Mesendoderm (in vitro differentiated cells): Measurements from ENCODE around the gene ENAH.

Experiments
- DNase-seq: peaks from one replicate; pipeline ENCODE4 v3.0.0; 2013
- H2AK5ac ChIP-seq: 2 replicates; pipeline ENCODE4 v1.6.1; 2013; ENCODE audit warnings: low read length, inconsistent platforms
- H2BK120ac ChIP-seq: 2 replicates; pipeline ENCODE4 v1.6.1; 2013; ENCODE audit warnings: low read depth, mild to moderate bottlenecking, low read length, moderate library complexity, mixed read lengths
- H2BK15ac ChIP-seq: replicated peaks from 2 replicates; pipeline ENCODE4 v1.6.1; 2013; ENCODE audit warnings: low read depth, mild to moderate bottlenecking, moderate library complexity
- H2BK5ac ChIP-seq: 2 replicates; pipeline ENCODE4 v1.6.1; 2013; ENCODE audit warnings: low read length, inconsistent platforms
- H3K18ac ChIP-seq: 2 replicates; pipeline ENCODE4 v1.6.1; 2013; ENCODE audit warnings: mild to moderate bottlenecking, low read length, mixed read lengths
- H3K23ac ChIP-seq: one replicate; pipeline ENCODE4 v1.6.1; 2013; ENCODE audit warnings: low read length
- H3K27ac ChIP-seq: 2 replicates; pipeline ENCODE4 v1.5.1; 2013; ENCODE audit warnings: low read depth, mild to moderate bottlenecking, inconsistent platforms, low read length, moderate library complexity
- H3K27me3 ChIP-seq: 2 replicates; pipeline ENCODE4 v1.6.1; 2013; ENCODE audit warnings: low read length, control low read depth, mild to moderate bottlenecking, inconsistent platforms; ENCODE audit not compliant: insufficient read depth, poor library complexity
- H3K36me3 ChIP-seq: 2 replicates; pipeline ENCODE4 v1.6.1; 2013; ENCODE audit warnings: low read length, inconsistent platforms; ENCODE audit not compliant: control insufficient read depth, insufficient read depth
- H3K4ac ChIP-seq: one replicate; pipeline ENCODE4 v1.6.1; 2013; ENCODE audit warnings: low read depth, mild to moderate bottlenecking, low read length, moderate library complexity
- H3K4me1 ChIP-seq: 2 replicates; pipeline ENCODE4 v1.6.1; 2013; ENCODE audit warnings: low read depth, low read length, inconsistent platforms; ENCODE audit not compliant: control insufficient read depth
- H3K4me2 ChIP-seq: 2 replicates; pipeline ENCODE4 v1.6.1; 2013; ENCODE audit warnings: low read length
- H3K4me3 ChIP-seq: 2 replicates; pipeline ENCODE4 v1.5.1; 2013; ENCODE audit warnings: mild to moderate bottlenecking, low read length
- H3K56ac ChIP-seq: one replicate; pipeline ENCODE4 v1.6.1; 2013; ENCODE audit warnings: low read length
- H3K79me1 ChIP-seq: 2 replicates; pipeline ENCODE4 v1.6.1; 2013; ENCODE audit warnings: low read length, inconsistent platforms
- H3K79me2 ChIP-seq: 2 replicates; pipeline ENCODE4 v1.6.1; 2013; ENCODE audit warnings: mild to moderate bottlenecking, low read length; ENCODE audit not compliant: control insufficient read depth, insufficient read depth
- H3K9ac ChIP-seq: 2 replicates; pipeline ENCODE4 v1.6.1; 2013; ENCODE audit warnings: low read length, inconsistent platforms
- H4K5ac ChIP-seq: one replicate; pipeline ENCODE4 v1.6.1; 2013; ENCODE audit warnings: low read length
- H4K8ac ChIP-seq: one replicate; pipeline ENCODE4 v1.6.1; 2013; ENCODE audit warnings: low read depth, mild to moderate bottlenecking, control low read depth, low read length, moderate library complexity
- WGBS: extraction: QIAGEN DNeasy Blood & Tissue Kit; methylation state at CpG from one replicate; pipeline ENCODE4 v1.1.7; 2013; ENCODE audit warnings: low lambda C conversion rate, missing lambda C conversion rate; ENCODE audit not compliant: insufficient coverage; ENCODE audit errors: extremely low coverage; 5-methylcytosine and 5-hydroxymethylcytosine counted together

Gene ENAH

GRCh38 chr1:225613006-225613405, 39.9 kb downstream of the ENAH start:
- Histone ChIP-seq H2BK5ac (no peak overlapping the region), H3K9ac (no peak overlapping the region), H2AK5ac (no peak overlapping the region), H3K4me1 (no peaks in the 10 kb centered on the region), H3K23ac (no peak overlapping the region), H3K18ac (no peak overlapping the region), H4K5ac (no peak overlapping the region), H2BK120ac (no peak overlapping the region), H3K56ac (no peak overlapping the region), H3K36me3 (no peaks in the 10 kb centered on the region), H3K4me3 (no peak overlapping the region), H3K27ac (no peak overlapping the region), H2BK15ac (no peak overlapping the region), H3K27me3 (peaks cover 2% of the 10 kb centered on the region), H3K79me1 (peaks cover 6% of the 10 kb centered on the region), H4K8ac (no peak overlapping the region), H3K4me2 (no peak overlapping the region), H3K4ac (no peak overlapping the region), H3K79me2 (peaks cover 62% of the 10 kb centered on the region)
- no peak for DNase-seq
- no CpG with 5 or more reads among the region's 3 CpGs for WGBS

DNA sequence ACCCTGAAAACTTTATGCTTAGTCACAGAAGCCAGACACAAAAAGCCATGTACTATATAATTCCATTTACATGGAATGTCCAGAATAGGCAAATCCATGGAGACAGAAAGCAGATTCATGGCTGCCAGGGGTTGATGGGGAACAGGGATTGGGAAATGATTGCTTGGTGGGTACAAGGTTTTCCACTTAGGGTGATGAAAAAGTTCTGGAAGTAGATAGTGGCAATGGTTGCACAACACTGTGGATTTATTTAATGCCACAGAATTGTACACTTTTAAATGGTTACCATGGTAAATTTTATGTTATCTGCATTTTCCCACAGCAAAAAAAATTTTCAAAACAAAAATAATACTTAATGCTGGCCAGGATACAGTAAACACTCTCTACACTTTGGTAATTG, 40.6 kb downstream of the ENAH start:
- Histone ChIP-seq H2AK5ac (no peak overlapping the region), H4K5ac (no peak overlapping the region), H3K27ac (no peak overlapping the region), H3K79me2 (peaks cover 60% of the 10 kb centered on the region), H3K23ac (no peak overlapping the region), H3K4me1 (no peaks in the 10 kb centered on the region), H3K4me3 (no peak overlapping the region), H3K4ac (no peak overlapping the region), H4K8ac (no peak overlapping the region), H3K56ac (no peak overlapping the region), H3K27me3 (no peaks in the 10 kb centered on the region), H2BK120ac (no peak overlapping the region), H2BK15ac (no peak overlapping the region), H3K79me1 (peaks cover 4% of the 10 kb centered on the region), H3K4me2 (no peak overlapping the region), H3K18ac (no peak overlapping the region), H2BK5ac (no peak overlapping the region), H3K36me3 (no peaks in the 10 kb centered on the region), H3K9ac (no peak overlapping the region)
- DNase-seq: no peak

DNA sequence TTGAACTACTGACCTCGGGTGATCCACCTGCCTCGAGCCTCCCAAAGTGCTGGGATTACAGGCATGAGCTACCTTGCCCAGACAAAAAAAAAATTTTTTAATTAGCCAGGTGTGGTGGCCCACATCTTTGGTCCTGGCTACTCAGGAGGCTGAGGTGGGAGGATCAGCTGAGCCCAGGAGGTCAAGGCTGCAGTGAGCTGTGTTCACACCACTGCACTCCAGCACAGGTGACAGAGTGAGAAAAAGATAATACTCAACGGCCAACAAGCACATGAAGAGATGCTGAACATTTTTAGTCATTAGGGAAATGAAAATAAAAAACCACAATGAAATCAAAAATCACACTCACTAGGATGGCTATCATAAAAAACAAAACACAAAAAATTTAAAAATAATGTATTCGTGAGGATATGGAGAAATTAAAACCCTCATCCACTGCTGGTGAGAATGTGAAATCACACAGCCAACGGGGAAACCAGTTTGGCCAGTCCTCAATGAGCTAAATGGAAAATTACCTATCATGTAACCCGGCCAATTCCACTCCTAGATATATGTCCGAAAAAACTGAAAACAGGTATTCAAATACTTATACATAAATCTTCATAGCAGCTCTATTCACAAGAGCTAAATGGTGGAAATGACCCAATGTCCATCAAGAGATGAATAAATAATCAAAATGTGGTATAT, 41.2 kb downstream of the ENAH start:
- H3K4me3 ChIP-seq: no peak overlapping the region
- H3K56ac ChIP-seq: no peak overlapping the region
- no peak overlapping the region for H3K4me2 ChIP-seq
- no peaks in the 10 kb centered on the region for H3K4me1 ChIP-seq
- H2BK5ac ChIP-seq: no peak overlapping the region
- no peak for DNase-seq
- no peak overlapping the region for H3K4ac ChIP-seq
- peaks cover 4% of the 10 kb centered on the region for H3K79me1 ChIP-seq
- no peak overlapping the region for H4K8ac ChIP-seq
- no peak overlapping the region for H4K5ac ChIP-seq
- H2BK120ac ChIP-seq: no peak overlapping the region
- no peak overlapping the region for H3K9ac ChIP-seq
- H3K23ac ChIP-seq: no peak overlapping the region
- H2AK5ac ChIP-seq: no peak overlapping the region
- H3K79me2 ChIP-seq: peaks cover 61% of the 10 kb centered on the region
- no peak overlapping the region for H3K27ac ChIP-seq
- no peaks in the 10 kb centered on the region for H3K27me3 ChIP-seq
- H3K18ac ChIP-seq: no peak overlapping the region
- H2BK15ac ChIP-seq: no peak overlapping the region
- no peaks in the 10 kb centered on the region for H3K36me3 ChIP-seq
- no CpG with 5 or more reads among the region's 7 CpGs for WGBS

DNA sequence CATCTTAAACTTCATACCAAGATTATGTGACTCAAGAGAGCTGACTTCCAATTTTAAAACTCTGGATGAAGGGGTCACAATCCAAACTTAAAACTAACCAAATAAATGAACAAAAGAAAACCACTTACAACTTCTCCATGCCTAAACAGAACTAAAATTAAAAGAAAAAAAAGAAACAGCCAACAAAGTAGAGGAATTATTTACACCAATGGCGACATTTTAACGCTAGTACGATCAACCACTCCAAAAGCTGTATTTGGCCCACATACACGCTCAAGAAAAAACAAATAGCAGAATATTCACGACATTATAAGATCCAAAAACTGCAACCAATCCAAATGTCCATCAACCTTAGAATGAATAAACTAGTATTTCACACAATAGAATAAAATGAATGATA, 42.4 kb downstream of the ENAH start:
- no peak overlapping the region for H3K4me3 ChIP-seq
- peaks cover 4% of the 10 kb centered on the region for H3K79me1 ChIP-seq
- DNase-seq: no peak
- no peaks in the 10 kb centered on the region for H3K36me3 ChIP-seq
- H3K56ac ChIP-seq: no peak overlapping the region
- no peak overlapping the region for H2BK5ac ChIP-seq
- WGBS: no CpG with 5 or more reads among the region's 5 CpGs
- H4K8ac ChIP-seq: no peak overlapping the region
- H3K23ac ChIP-seq: no peak overlapping the region
- H2AK5ac ChIP-seq: no peak overlapping the region
- no peak overlapping the region for H3K9ac ChIP-seq
- no peak overlapping the region for H3K27ac ChIP-seq
- H3K27me3 ChIP-seq: no peaks in the 10 kb centered on the region
- no peak overlapping the region for H3K4ac ChIP-seq
- peaks cover 68% of the 10 kb centered on the region for H3K79me2 ChIP-seq
- no peak overlapping the region for H3K18ac ChIP-seq
- no peak overlapping the region for H2BK120ac ChIP-seq
- H3K4me2 ChIP-seq: no peak overlapping the region
- H2BK15ac ChIP-seq: no peak overlapping the region
- no peaks in the 10 kb centered on the region for H3K4me1 ChIP-seq
- no peak overlapping the region for H4K5ac ChIP-seq

DNA sequence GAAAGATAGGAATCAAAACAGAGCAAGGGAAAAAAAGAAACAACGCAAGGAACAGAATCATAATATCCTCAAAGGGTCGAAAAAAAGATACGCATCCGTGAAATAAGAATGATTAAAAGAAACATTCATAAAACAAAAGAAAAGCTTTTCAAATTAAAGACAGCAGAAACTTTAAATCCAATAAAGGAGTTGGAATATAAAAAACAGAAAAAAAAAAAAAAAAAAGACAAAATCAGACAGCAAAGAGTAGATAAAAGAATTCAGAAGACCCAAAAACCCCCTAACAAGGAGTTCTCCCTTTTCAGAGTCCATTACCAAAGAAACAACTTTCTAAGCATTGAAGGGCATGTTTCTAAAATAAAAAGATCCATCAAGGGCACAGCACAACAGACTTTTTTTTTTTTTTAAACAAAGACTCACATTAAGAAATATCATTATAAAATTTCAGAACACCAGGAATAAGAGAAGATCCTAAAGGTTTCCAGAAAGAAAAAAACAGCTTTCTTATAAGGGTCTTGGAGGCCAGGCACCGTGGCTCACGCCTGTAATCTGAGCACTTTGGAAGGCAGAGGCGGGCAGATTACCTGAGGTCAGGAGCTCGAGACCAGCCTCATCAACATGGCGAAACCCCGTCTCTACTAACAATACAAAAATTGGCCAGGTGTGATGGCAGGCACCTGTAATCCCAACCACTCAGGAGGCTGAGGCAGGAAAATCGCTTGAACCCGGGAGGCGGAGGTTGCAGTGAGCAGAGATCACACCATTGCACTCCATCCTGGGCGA, 44.7 kb downstream of the ENAH start:
- Histone ChIP-seq H3K4me3 (no peak overlapping the region), H3K27ac (no peak overlapping the region)

More for the DNA sequence above, 44.7 kb downstream of the ENAH start:
- Histone ChIP-seq H3K4ac (no peak overlapping the region), H2BK15ac (no peak overlapping the region), H2BK5ac (no peak overlapping the region), H3K27me3 (no peaks in the 10 kb centered on the region), H4K8ac (no peak overlapping the region), H3K36me3 (no peaks in the 10 kb centered on the region), H3K23ac (no peak overlapping the region), H2AK5ac (no peak overlapping the region), H4K5ac (no peak overlapping the region), H3K56ac (no peak overlapping the region), H3K79me1 (peaks cover 3% of the 10 kb centered on the region), H3K9ac (no peak overlapping the region), H3K18ac (no peak overlapping the region), H3K4me1 (no peaks in the 10 kb centered on the region), H2BK120ac (no peak overlapping the region), H3K79me2 (peaks cover 70% of the 10 kb centered on the region), H3K4me2 (no peak overlapping the region)
- peak; percentile 40 for DNase-seq
- WGBS: no CpG with 5 or more reads among the region's 14 CpGs
